ENCODE results near the gene FOXD3.

FOXD3 gene

GRCh38 chr1:63316598-63316983 is 5.8 kb upstream of the FOXD3 start:
- in situ Hi-C loops (cut with MboI; ENCODE audit: low pct_unique_long_range_greater_than_20kb, low sequenced_read_pairs, unreplicated experiment): no loop called here
- DNase-seq (ENCODE audit: low spot score): no peak
- no peak for TF ChIP-seq CTCF (IDR thresholded peaks at IDR 0.05; ENCODE audit: extremely low read depth, insufficient read depth, missing control alignments)

- peak; percentile 85 for DNase-seq (ENCODE audit: low spot score)
- in situ Hi-C loops (cut with MboI; ENCODE audit: low pct_unique_long_range_greater_than_20kb, low sequenced_read_pairs, unreplicated experiment): no loop called here
- peak; percentile 84 for TF ChIP-seq CTCF (IDR thresholded peaks at IDR 0.05; ENCODE audit: extremely low read depth, insufficient read depth, missing control alignments)
These were observed 5.2 kb upstream of the FOXD3 start for GRCh38 chr1:63316984-63317816.

GRCh38 chr1:63317817-63318152 is 4.6 kb upstream of the FOXD3 start:
- DNase-seq (ENCODE audit: low spot score): no peak
- in situ Hi-C loops (cut with MboI; ENCODE audit: low pct_unique_long_range_greater_than_20kb, low sequenced_read_pairs, unreplicated experiment): no loop called here
- no peak for TF ChIP-seq CTCF (IDR thresholded peaks at IDR 0.05; ENCODE audit: extremely low read depth, insufficient read depth, missing control alignments)

GRCh38 chr1:63318201-63318979 is 4.0 kb upstream of the FOXD3 start:
- in situ Hi-C loops (cut with MboI; ENCODE audit: low pct_unique_long_range_greater_than_20kb, low sequenced_read_pairs, unreplicated experiment): no loop called here
- no peak for TF ChIP-seq CTCF (IDR thresholded peaks at IDR 0.05; ENCODE audit: extremely low read depth, insufficient read depth, missing control alignments)
- DNase-seq (ENCODE audit: low spot score): no peak

- DNase-seq (ENCODE audit: low spot score): peak; percentile 37
- in situ Hi-C loops (cut with MboI; ENCODE audit: low pct_unique_long_range_greater_than_20kb, low sequenced_read_pairs, unreplicated experiment): no loop called here
- no peak for TF ChIP-seq CTCF (IDR thresholded peaks at IDR 0.05; ENCODE audit: extremely low read depth, insufficient read depth, missing control alignments)
These were observed 3.0 kb upstream of the FOXD3 start for GRCh38 chr1:63319046-63320021.
